Smooth muscle cell (in vitro differentiated cells): ENCODE results near the gene SELENON. TPM values are rescaled to one million over a fixed set of nuclear protein-coding genes. Genes with fewer than 3 reads are reported as not detected.

Source experiments
- DNase-seq: peaks from one replicate; lab custom pipeline; 2025; ENCODE audit not compliant: unreplicated experiment; lab: John Stamatoyannopoulos, UW
- H2AFZ ChIP-seq: fragments of 200-600 bp; sonication (generic); 2 replicates; pipeline ENCODE4 v1.6.0; 2016; ENCODE audit warnings: antibody characterized with exemption, low read depth, mild to moderate bottlenecking
- H3F3A ChIP-seq: fragments of 200-600 bp; sonication (generic); 2 replicates; pipeline ENCODE4 v1.6.0; 2017; ENCODE audit warnings: antibody characterized with exemption, low read depth
- H3K27ac ChIP-seq: fragments of 200-600 bp; sonication (generic); 2 replicates; pipeline ENCODE4 v1.5.1; 2016; ENCODE audit warnings: low read depth, mild to moderate bottlenecking
- H3K27me3 ChIP-seq: fragments of 200-600 bp; sonication (generic); 2 replicates; pipeline ENCODE4 v1.6.1; 2016; ENCODE audit warnings: low read depth, mild to moderate bottlenecking
- H3K36me3 ChIP-seq: fragments of 200-600 bp; sonication (generic); 2 replicates; pipeline ENCODE4 v1.5.1; 2016; ENCODE audit warnings: low read depth
- H3K4me1 ChIP-seq: fragments of 200-600 bp; sonication (generic); 2 replicates; pipeline ENCODE4 v1.5.1; 2016; ENCODE audit warnings: low read depth
- H3K4me2 ChIP-seq: fragments of 200-600 bp; sonication (generic); 2 replicates; pipeline ENCODE4 v1.6.0; 2016; ENCODE audit warnings: mild to moderate bottlenecking
- H3K4me3 ChIP-seq: fragments of 200-600 bp; sonication (generic); 2 replicates; pipeline ENCODE4 v1.5.1; 2016; ENCODE audit warnings: mild to moderate bottlenecking
- H3K79me2 ChIP-seq: fragments of 200-600 bp; sonication (generic); 2 replicates; pipeline ENCODE4 v1.6.0; 2016; ENCODE audit warnings: low read depth, mild to moderate bottlenecking
- H3K9ac ChIP-seq: fragments of 200-600 bp; sonication (generic); 2 replicates; pipeline ENCODE4 v1.6.0; 2016; ENCODE audit warnings: low read depth
- H3K9me3 ChIP-seq: fragments of 200-600 bp; sonication (generic); replicated peaks from 2 replicates; pipeline ENCODE4 v1.5.1; 2016; ENCODE audit warnings: low read depth
- H4K20me1 ChIP-seq: fragments of 200-600 bp; sonication (generic); 2 replicates; pipeline ENCODE4 v1.6.0; 2016; ENCODE audit warnings: low read depth
- WGBS: methylation state at CpG from one replicate; pipeline ENCODE4 v1.1.7; 2016; ENCODE audit warnings: low lambda C conversion rate; 5-methylcytosine and 5-hydroxymethylcytosine counted together
- polyA plus RNA-seq: library from polyadenylated mRNA; unstranded; fragments of >200 nt; fragmentation: Nextera tagmentation; extraction: Ambion mirVana; gene quantifications from 2 replicates; pipeline ENCODE4 v1.2.1, GENCODE V29; 2016
- total RNA-seq: library from RNA; depleted of rRNA; stranded (reverse); fragments of >200 nt; gene quantifications from 2 replicates; pipeline ENCODE4 v1.2.3, GENCODE V29; 2014
- TF ChIP-seq, protein P1 (sequence below): fragments of 200-600 bp; sonication (generic); IDR thresholded peaks from 2 replicates; pipeline ENCODE4 v1.5.1; 2017; ENCODE audit warnings: borderline replicate concordance, mild to moderate bottlenecking, antibody characterized with exemption; ENCODE audit not compliant: insufficient read depth, poor library complexity, severe bottlenecking

The SELENON gene
- total and polyA plus RNA-seq, 2 experiments from 2014 or later, result 32.6 to 62.9 TPM

DNA sequence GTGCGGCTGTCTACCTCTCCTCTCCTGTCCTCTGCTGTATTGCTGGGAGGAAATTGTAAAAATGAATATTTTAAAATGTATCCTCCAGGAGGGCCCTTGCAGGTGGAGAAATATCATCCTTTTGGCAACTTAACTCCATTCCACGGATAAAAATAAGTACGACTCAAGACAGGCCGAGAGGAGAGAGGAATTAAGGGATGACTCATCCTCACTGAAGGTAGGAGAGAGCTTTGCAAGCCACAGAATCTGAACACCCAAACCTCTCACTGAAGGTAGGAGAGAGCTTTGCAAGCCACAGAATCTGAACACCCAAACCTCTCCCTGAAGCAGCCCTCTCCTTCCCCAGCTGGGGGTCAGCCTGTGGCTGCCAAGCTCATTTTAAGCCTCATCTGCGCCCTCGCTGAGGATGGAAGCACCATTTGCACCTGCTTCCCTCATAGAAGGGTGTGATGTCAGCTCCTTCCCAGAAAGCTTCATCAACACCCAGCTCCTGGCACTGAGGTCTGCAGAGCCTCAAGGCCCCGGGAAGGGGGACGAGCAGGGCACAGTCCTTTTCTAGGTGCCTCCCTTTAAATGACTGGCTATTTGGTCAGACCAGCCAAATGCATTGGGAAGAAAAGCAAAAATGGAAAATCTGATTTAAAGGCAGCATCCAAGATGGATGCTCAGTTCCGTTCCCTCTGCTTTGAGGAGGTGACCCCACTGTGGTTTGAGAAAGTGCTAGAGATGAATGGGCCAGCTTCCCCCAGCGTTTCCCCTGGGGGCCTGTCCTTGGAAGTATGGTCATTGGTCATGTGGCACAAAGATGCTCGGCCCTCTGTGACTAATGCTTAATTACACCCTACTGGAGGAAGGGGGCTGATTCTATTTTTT lies 12.9 kb upstream of the SELENON start:
- H4K20me1 ChIP-seq, result no peaks in the 10 kb centered on the region
- no peaks in the 10 kb centered on the region for H3K9me3 ChIP-seq
- DNase-seq, result no peak
- H3K27me3 ChIP-seq, result no peaks in the 10 kb centered on the region
- WGBS, result 62% methylated on average over 11 of the region's 11 CpGs
- H2AFZ ChIP-seq, result no peak overlapping the region
- TF ChIP-seq, protein P1, sequence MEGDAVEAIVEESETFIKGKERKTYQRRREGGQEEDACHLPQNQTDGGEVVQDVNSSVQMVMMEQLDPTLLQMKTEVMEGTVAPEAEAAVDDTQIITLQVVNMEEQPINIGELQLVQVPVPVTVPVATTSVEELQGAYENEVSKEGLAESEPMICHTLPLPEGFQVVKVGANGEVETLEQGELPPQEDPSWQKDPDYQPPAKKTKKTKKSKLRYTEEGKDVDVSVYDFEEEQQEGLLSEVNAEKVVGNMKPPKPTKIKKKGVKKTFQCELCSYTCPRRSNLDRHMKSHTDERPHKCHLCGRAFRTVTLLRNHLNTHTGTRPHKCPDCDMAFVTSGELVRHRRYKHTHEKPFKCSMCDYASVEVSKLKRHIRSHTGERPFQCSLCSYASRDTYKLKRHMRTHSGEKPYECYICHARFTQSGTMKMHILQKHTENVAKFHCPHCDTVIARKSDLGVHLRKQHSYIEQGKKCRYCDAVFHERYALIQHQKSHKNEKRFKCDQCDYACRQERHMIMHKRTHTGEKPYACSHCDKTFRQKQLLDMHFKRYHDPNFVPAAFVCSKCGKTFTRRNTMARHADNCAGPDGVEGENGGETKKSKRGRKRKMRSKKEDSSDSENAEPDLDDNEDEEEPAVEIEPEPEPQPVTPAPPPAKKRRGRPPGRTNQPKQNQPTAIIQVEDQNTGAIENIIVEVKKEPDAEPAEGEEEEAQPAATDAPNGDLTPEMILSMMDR, result no peak
- H3K27ac ChIP-seq, result no peak overlapping the region
- no peak overlapping the region for H3K4me3 ChIP-seq
- no peaks in the 10 kb centered on the region for H3K36me3 ChIP-seq
- H3K4me1 ChIP-seq, result no peaks in the 10 kb centered on the region
- no peaks in the 10 kb centered on the region for H3K79me2 ChIP-seq
- H3F3A ChIP-seq, result no peaks in the 10 kb centered on the region
- no peak overlapping the region for H3K9ac ChIP-seq
- no peak overlapping the region for H3K4me2 ChIP-seq

DNA sequence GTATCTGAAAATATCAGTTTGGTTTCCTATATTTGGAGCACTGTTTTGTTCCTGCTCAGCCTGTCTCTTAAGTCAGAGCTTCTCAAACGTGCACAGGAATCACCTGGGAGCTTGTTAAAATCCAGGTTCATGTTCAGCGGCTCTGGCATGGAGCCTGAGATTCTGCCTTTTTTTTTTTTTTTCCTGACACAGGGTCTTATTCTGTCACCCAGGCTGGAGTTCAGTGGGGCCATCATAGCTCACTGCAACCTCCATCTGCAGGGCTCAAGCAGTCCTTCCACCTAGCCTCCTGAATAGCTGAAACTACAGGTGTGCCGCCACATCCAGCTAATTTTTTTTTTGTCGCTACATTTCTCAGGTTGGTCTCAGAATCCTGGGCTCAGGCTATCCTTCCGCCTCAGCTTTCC lies 12.2 kb upstream of the SELENON start:
- Histone ChIP-seq H3K9me3 (no peaks in the 10 kb centered on the region), H3K9ac (no peak overlapping the region), H3K27ac (no peak overlapping the region), H3F3A (no peaks in the 10 kb centered on the region), H3K27me3 (no peaks in the 10 kb centered on the region), H3K79me2 (no peaks in the 10 kb centered on the region), H2AFZ (no peak overlapping the region), H3K4me3 (no peak overlapping the region), H4K20me1 (no peaks in the 10 kb centered on the region), H3K4me1 (no peaks in the 10 kb centered on the region), H3K4me2 (no peak overlapping the region), H3K36me3 (no peaks in the 10 kb centered on the region)
- TF ChIP-seq, protein P1, result no peak
- DNase-seq, result no peak
- WGBS, result 92% methylated on average over 5 of the region's 5 CpGs

DNA sequence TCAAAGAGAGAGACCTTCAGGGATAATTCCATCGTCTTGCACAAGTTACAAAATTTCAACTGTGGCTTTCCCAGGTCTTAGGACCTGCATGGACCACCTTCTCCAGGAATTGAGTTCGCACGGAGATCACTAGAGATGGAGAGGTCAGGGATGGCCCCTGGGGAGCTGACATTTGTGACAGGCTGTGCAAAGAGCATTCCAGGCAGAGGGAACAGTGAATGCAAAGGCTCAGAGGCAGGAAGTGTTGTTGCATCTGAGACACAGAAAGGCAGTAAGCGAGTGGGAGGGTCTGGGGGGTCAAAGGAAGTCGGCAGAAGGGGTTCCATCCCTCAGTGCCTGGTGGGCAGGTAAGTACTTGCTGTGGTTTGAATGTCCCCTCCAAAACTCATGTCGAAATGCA lies 9.5 kb upstream of the SELENON start:
- Histone ChIP-seq H3K4me2 (no peak overlapping the region), H3K4me3 (no peak overlapping the region), H3K79me2 (no peaks in the 10 kb centered on the region), H3K9ac (no peak overlapping the region), H3K9me3 (no peaks in the 10 kb centered on the region), H2AFZ (no peak overlapping the region), H3K27me3 (no peaks in the 10 kb centered on the region), H4K20me1 (peaks cover 11% of the 10 kb centered on the region), H3K36me3 (no peaks in the 10 kb centered on the region), H3K27ac (no peak overlapping the region), H3K4me1 (no peaks in the 10 kb centered on the region), H3F3A (peaks cover under 1% of the 10 kb centered on the region)
- no peak for DNase-seq
- TF ChIP-seq, protein P1, result no peak
- 91% methylated on average over 6 of the region's 6 CpGs for WGBS

DNA sequence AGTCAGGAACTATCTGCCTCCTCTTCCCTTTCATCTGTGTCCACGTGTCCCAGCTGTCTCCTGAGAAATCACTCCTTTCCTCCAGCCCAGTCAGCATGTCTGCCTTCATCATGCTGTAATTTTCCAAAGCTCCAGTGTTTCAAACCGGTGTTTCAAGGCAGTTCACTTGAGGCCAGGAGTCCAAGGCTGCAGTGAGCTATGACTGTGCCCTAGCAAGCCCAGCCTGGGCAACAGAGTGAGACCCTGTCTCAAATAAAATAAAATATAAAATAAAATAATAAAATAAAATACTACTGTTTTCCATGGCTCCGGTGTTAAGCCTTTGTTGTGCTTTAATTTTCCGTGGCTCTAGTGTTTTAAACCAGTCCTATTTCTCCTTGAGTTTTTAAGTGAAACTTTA lies 7.9 kb upstream of the SELENON start:
- WGBS, result 68% methylated on average over 4 of the region's 4 CpGs
- no peak overlapping the region for H3K27ac ChIP-seq
- H3K27me3 ChIP-seq, result no peaks in the 10 kb centered on the region
- peaks cover 9% of the 10 kb centered on the region for H3F3A ChIP-seq
- H3K4me2 ChIP-seq, result no peak overlapping the region
- peaks cover 18% of the 10 kb centered on the region for H4K20me1 ChIP-seq
- DNase-seq, result no peak
- H3K36me3 ChIP-seq, result no peaks in the 10 kb centered on the region
- TF ChIP-seq, protein P1, result no peak
- peaks cover 9% of the 10 kb centered on the region for H3K4me1 ChIP-seq
- H3K9ac ChIP-seq, result no peak overlapping the region
- H3K4me3 ChIP-seq, result no peak overlapping the region
- H3K9me3 ChIP-seq, result no peaks in the 10 kb centered on the region
- no peak overlapping the region for H2AFZ ChIP-seq
- no peaks in the 10 kb centered on the region for H3K79me2 ChIP-seq
